Measurements from ENCODE around the gene ARHGAP33. TPM values are rescaled to one million over a fixed set of nuclear protein-coding genes. Genes with fewer than 3 reads are reported as not detected.

ARHGAP33 gene
- total and polyA plus RNA-seq, 2 of the 8 experiments (the other 6 are each of a cell fraction or from before 2014, with no cell fraction given): 6.5 to 25.2 TPM

GRCh38 chr19:35753634-35754369 lies 21.6 kb upstream of the ARHGAP33 start:
- 87% methylated on average over 20 of the region's 20 CpGs; no CpG with 5 or more reads in 1 of the 2 experiments for WGBS, 2 experiments (ENCODE audit: extremely low coverage in 1 of 2, insufficient coverage in 1 of 2, insufficient read length in 1 of 2, insufficient replicate concordance in 2 of 2, low coverage in 1 of 2, low lambda C conversion rate in 2 of 2, missing lambda C conversion rate in 1 of 2)
- no peak overlapping the region for H4K91ac ChIP-seq (replicated peaks; ENCODE audit: insufficient read length, low read length)
- peaks cover under 1% of the 10 kb centered on the region; the same call in 1 of the 2 replicates for H3K79me1 ChIP-seq (ENCODE audit: low read depth, low read length)
- H3K23ac ChIP-seq (ENCODE audit: insufficient read length): no peak overlapping the region
- no peak overlapping the region for H2BK12ac ChIP-seq (ENCODE audit: low read depth, low read length)
- H4K5ac ChIP-seq (ENCODE audit: insufficient read length, low read depth, low read length): no peak overlapping the region
- CTCF ChIA-PET (ENCODE audit: partially characterized antibody): interaction anchor here (0.6 to 1.3 kb wide), 2 partner anchors 13 to 245 kb away, joined by 3 to 4 read pairs; no protein-coding TSS in a partner anchor
- no peak overlapping the region for H2AFZ ChIP-seq (ENCODE audit: low read length)
- H4K20me1 ChIP-seq (replicated peaks in 1 of 2; ENCODE audit: control insufficient read depth in 1 of 2, insufficient read depth in 2 of 2, low read length in 2 of 2): no peaks in the 10 kb centered on the region
- H2BK15ac ChIP-seq (ENCODE audit: low read length): no peak overlapping the region
- no peak overlapping the region for H3K14ac ChIP-seq (ENCODE audit: insufficient read length)
- no peak overlapping the region for H2BK120ac ChIP-seq (replicated peaks; ENCODE audit: low read depth, low read length)
- no peak for FAIRE-seq
- H2AK5ac ChIP-seq (ENCODE audit: low read depth, low read length): no peak overlapping the region
- no peak overlapping the region for H3K4me2 ChIP-seq (ENCODE audit: insufficient read depth in 1 of 2, low read depth in 2 of 2, low read length in 2 of 2)
- H4K8ac ChIP-seq (ENCODE audit: extremely low read depth, insufficient read depth, low read length): no peak overlapping the region
- H3K4me3 ChIP-seq (ENCODE audit: extremely low read depth in 1 of 4, insufficient read depth in 2 of 4, low read depth in 3 of 4, low read length in 4 of 4): no peak overlapping the region
- no peak overlapping the region for H2BK20ac ChIP-seq (ENCODE audit: low read length)
- peaks cover 0 to 18% (median 10%) of the 10 kb centered on the region in 4 experiments; a peak in 5 of 7 replicates for H3K4me1 ChIP-seq (replicated peaks in 1 of 4; ENCODE audit: control insufficient read depth in 3 of 4, insufficient read depth in 4 of 4, low read length in 3 of 4)
- H3K56ac ChIP-seq (replicated peaks; ENCODE audit: insufficient read length, low read depth, low read length): no peak overlapping the region
- H3K18ac ChIP-seq (ENCODE audit: extremely low read depth, low read length): no peak overlapping the region
- H3K4ac ChIP-seq (replicated peaks; ENCODE audit: insufficient read length, low read depth, low read length): no peak overlapping the region
- H3K79me2 ChIP-seq (ENCODE audit: control insufficient read depth in 1 of 2, insufficient read depth in 2 of 2, low read length in 2 of 2): peaks cover 0 to 1% of the 10 kb centered on the region in 2 experiments; a peak in 1 of 4 replicates
- no peaks in the 10 kb centered on the region for H3K9me3 ChIP-seq (ENCODE audit: insufficient read depth in 2 of 2, low read depth in 1 of 2, low read length in 1 of 2)
- H3K36me3 ChIP-seq (ENCODE audit: control insufficient read depth in 2 of 4, insufficient read depth in 4 of 4, low read length in 3 of 4): no peaks in the 10 kb centered on the region
- H3K27me3 ChIP-seq (replicated peaks in 1 of 4; ENCODE audit: control insufficient read depth in 3 of 4, extremely low read depth in 1 of 4, insufficient read depth in 3 of 4, low read length in 3 of 4): peaks cover 0 to 17% (median 11%) of the 10 kb centered on the region in 4 experiments; a peak in 5 of 7 replicates
- H3K9ac ChIP-seq (replicated peaks in 1 of 4; ENCODE audit: extremely low read depth in 1 of 4, low read depth in 3 of 4, low read length in 3 of 4): no peak overlapping the region
- POLR2A ChIA-PET (ENCODE audit: partially characterized antibody): interaction anchor here (1.0 to 1.4 kb wide), 2 partner anchors 9 to 13 kb away, joined by 3 read pairs; no protein-coding TSS in a partner anchor
- DNase-seq (ENCODE audit: low read depth in 1 of 2, low spot score in 2 of 2): no peak
- no peak overlapping the region for H2BK5ac ChIP-seq (ENCODE audit: low read depth, low read length)
- H3K23me2 ChIP-seq (ENCODE audit: low read depth, low read length): peaks cover 17% of the 10 kb centered on the region; the same call in 1 of the 2 replicates
- no peak overlapping the region for H3K27ac ChIP-seq (ENCODE audit: low read depth, low read length)
- TF ChIP-seq EP300 (IDR thresholded peaks at IDR 0.05; ENCODE audit: borderline replicate concordance in 1 of 2, low read depth in 2 of 2, low read length in 2 of 2): no peak
- no peak for TF ChIP-seq SAP30 (IDR thresholded peaks at IDR 0.05; ENCODE audit: insufficient read depth, insufficient replicate concordance, low read length)
- TF ChIP-seq E2F6 (IDR thresholded peaks at IDR 0.05): no peak
- no peak for TF ChIP-seq HDAC2 (IDR thresholded peaks at IDR 0.05; ENCODE audit: borderline replicate concordance in 1 of 2, low read depth in 2 of 2, low read length in 2 of 2)
- TF ChIP-seq SRF (IDR thresholded peaks at IDR 0.05; ENCODE audit: low read depth, low read length): no peak
- TF ChIP-seq NRF1 (IDR thresholded peaks at IDR 0.05; ENCODE audit: low read depth, low read length): no peak
- TF ChIP-seq TEAD4 (IDR thresholded peaks at IDR 0.05; ENCODE audit: low read depth, low read length): no peak
- TF ChIP-seq SUZ12 (IDR thresholded peaks at IDR 0.05; ENCODE audit: low read length): no peak
